GM19035 (cell line): ENCODE results near the gene CHIT1.

Source experiments
- ATAC-seq: cut with Tn5 transposase; IDR thresholded peaks from one replicate; pipeline ENCODE4 v1.9.1; 2021; ENCODE audit not compliant: unreplicated experiment

Gene CHIT1

DNA sequence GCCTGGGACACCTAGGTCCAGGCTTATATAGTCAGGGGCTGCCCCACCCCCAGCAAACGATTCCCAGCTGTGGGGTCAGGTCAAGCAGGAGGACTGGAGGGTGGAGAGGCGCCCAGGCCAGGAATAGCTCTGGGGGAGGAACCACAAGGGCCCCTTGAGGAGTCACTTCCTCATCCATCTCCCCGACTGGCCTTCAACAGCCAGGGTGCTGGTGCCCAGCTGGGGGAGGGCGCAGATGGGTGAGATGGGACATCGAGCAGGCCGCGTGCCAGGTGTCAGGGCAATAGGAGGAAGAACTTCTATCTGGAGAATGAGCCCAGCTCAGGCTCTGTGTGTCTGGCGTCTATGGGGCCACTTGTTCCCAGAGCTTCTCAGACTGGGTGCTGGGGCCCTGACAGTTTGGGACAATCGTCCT, 53.6 kb downstream of the CHIT1 start:
- no peak for ATAC-seq

DNA sequence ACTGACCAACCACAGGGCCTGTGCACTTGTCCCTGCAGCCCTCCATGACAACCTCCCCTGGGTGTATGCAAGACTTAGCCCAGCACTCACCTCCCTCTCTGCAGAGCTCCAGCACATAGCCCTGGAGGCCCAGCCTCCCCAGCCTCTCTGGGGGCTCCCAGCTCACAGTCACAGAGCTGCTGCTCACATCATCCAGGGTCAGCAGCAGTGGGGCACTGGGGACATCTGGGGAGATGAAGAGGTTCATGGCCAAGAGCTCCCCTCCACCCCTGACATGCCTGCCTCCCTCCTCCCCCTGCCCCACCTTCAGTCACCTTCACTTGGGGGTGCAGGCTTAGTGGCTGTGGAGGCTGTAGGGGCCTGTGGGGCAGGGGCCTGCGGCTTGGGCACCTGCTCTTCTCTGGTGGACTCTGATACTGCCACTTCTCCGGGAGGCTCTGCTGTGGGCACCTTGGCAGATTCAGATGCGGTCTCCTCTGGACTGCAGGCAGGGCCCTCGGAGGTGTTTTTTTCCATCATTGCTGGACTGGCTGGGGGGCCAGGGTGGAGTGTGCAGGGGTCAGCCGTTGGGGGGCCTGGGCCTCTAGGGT, 54.1 kb downstream of the CHIT1 start, which contains the start of gene MYBPH:
MYBPH (minus strand) TSS at position 590 of the 590 bp plus-strand sequence; CDS start at position 519, 71 bp downstream.
- no peak for ATAC-seq

DNA sequence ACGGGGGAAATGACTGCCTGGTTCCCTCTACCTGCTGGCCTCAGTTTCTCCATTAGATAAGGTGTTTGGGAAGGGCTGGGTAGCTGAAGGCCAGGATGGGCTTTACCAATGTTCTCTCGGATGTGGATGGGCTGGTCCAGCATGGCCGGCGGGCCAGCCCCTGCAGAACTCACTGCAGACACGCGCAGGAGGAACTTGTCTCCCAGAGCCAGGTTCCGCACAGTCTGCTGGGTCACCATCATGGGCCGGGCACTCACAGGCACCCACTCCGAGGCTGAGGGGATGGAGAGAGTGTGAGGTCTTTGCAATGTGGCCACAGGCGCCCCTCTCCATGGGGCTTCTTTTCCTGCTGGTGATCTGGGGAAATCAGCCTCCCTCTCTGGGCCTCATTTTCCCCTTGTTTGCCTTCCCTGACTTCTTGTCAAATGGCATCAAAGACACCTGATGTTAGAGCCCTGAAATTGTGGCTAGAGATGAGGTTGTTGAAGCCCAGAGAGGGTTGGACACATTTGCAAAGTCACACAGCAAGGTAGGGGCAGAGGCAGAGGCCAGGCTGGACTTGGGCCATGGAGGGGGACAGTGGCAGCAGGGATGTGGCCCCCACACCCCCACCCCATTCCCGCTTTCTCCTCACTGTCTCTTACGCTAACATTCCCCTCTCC, 55.0 kb downstream of the CHIT1 start:
- ATAC-seq, result no peak

DNA sequence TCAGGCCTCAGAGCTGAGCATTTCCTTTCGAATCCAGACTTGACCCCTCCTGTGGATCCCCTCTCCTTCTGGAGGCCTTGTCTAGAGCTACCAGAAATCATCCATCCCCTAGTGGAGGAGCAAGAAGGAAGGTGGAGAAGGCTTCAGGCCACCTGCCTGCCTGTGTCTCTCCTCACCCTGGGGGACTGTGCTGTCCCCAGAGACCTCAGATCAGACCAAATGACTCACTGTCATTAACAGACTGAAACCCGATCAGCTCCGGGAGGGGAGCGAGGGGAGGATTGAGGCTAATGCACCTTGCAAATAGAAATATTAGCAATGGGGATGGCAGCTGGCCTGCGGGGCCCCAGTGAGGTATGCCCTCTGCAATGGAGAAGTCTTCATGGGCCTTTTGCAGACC, 55.9 kb downstream of the CHIT1 start:
- no peak for ATAC-seq

DNA sequence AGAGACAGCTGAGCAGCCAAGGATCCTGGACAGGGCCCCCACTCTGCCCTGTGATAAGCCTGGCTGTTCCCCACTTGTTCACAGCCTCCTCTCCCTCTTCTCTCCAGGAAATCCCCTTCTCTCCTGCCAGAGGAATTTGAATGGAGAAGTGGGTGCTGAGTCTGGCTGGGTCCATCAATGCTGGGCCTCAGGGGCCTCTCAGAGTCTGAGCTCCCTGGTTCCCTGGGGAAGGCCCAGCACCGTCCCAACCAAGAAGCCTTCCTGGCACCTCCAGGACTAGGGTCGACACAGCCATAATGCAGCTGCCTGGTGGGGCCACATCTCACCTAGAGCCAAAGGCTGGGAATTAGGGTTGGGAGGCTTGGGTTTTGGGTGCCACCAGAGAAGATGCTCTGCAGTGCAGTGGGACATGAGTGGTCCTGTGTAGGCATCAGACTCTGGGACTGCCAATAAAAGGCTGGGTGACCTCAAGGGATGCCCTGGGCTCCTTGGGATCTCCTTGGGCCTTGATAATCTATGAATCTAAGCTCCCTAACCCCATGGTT, 56.4 kb downstream of the CHIT1 start:
- no peak for ATAC-seq

DNA sequence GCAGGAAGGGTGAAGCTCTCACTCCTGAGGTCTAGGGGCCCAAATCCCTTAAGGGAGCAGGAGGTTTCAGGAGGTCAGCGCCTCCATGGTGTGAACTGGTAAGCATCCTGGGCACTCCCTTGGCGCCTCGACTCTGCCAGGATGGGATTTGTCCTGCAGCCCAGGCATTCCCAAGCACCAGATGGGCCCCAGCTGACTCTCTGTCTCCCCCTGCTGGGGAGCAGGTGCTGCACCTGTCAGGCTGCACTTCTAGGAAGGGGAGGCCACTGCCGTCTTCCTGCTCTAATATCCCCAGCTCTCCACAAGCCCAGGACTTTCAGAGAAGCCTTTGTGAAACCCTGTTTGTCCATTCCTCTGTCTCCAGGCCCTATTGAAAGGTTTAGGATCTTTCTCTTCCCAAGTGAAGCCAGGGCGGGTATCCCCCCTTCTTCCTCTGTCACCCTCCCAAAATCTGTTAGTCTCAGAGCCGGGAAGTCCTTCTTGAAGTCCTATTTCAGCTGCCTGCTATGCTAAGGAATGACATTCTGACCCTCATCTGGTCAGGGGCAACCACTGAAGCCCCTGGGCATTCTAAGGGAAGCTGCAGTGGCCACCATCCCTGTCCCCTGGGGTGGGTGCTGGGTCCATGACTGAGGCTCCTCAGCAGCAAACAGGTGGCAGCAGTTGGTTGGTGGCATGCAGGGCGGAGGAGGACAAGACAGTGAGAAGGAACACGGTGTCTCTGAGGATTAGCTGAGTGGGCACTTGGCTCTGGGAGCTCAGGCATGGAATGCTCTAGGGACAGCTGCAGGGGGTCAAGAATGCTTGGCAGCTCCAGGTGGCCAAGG, 57.1 kb downstream of the CHIT1 start:
- ATAC-seq, result no peak

DNA sequence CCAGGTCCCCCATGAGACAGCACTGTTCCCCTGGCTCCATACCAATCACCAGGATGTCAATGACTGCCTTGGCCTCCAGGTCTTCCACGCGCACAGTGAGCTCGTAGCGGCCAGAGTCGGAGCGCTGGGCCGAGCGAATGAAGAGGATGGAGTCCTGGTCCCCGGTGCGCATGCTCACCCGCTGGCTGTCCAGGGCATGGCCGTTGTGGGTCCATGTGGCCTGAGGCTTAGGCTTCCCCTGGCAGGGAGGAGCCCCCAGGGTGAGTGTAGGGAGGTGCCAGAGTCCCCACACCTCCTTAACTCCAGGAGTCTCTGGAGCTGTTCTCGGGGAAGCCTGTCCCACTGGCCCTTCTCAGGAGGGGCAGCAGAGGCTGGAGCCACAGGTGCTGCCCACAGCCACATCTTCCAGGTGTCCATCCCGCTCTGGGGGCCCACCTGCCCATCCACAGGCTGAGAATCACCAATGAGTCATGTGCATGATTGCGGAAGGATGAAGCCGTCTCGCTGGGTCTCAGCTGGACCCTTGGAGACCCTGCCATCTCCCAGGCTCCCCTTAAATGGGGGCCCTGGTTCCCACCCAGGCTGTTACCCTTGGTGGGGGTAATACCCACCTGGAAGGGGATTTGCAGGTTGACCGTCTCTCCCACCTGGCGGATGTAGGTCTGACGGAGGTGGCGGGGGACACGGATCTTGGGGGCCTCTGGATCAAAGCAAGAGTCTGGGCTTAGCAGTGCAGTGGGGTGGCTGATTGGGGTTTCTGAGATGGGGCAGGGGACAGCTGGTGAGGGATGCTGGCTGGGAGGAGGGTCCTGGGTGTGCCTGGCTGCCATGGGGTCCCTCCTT, 57.9 kb downstream of the CHIT1 start:
- no peak for ATAC-seq

DNA sequence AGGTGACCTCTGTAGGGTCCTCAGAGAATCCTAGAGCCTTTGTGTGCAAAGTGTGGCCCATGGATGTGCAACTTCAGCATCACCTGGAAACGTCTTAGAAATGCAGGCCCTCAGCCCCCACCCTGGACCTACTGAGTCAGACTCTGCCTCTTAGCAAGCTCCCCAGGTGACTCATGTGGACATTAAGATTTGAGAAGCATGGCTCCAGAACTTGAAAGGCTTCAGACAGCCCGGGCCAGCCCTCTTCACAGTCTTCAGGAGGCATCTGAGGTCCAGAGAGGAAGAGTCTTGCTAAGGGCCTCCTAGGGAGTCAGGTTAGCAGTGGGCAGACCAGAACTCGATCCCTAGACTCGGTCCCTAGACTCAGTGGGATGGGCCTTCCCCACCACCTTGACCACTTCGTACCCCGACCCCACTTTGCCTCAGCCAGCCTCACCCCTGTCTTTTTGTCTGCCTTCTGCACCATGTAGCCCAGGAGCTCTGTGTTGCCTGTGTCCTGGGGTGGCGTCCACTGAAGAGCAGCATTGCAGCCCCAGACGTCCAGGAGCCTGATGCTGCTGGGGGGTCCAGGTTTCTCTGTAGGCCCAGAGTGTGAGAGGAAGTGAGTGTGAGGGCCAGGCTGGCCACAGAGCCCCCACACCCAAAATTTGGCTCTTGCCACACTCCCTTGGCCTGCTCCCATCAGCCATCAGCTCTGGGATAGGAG, 58.7 kb downstream of the CHIT1 start:
- no peak for ATAC-seq

DNA sequence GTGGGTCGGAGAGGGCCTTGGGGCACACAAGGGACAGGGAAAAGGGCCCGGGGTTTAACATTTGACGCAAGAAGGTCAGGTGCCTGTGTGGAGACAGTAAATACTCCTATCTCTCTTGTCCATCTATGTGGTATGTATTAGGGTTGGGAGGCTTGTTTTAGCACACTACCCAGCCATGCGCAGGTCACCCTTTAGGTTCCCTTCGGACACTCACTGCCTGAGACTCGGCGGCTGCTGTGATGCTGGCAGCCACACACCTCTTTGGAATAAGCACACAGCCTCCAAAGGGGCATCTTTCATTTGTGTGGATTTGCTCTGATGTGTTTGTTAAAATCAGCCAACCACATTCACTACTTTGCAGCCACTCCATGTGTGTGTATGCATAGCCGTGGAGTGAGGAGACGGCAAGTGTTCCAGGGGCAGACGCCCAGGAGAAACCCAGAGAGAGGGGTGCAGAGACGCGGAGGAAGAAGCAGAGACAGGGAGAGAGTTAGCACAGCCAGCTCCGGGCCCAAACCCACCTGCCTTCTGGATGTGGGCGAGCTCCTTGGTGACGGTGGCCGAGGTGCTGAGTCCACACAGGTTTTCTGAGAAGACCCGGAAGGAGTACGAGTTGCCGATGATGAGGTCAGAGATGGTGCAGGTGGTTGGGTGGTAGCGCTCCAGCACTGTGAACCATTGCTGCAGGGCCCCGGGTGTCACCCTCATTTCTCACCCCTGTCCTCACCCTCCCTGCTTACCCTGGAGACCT, 59.5 kb downstream of the CHIT1 start:
- ATAC-seq, result no peak

DNA sequence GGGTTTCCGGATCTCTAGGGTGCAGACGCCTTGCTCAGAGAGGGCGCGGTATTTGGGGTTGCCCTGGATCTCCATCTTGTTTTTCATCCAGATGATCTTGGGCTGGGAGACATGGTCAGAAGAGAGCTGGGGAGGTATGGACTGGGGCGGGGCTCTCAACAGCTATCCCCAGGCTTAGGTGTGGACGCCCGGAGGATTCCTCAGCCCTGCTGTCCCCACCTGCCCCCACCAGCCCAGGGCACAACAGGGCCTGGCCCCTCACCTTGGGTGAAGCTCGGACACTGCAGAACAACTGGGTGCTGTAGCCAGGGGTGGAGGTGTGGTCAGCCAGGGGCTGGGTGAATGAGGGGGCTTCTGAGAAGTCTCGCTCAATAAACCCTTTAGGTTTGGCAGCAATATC, 60.5 kb downstream of the CHIT1 start:
- no peak for ATAC-seq

DNA sequence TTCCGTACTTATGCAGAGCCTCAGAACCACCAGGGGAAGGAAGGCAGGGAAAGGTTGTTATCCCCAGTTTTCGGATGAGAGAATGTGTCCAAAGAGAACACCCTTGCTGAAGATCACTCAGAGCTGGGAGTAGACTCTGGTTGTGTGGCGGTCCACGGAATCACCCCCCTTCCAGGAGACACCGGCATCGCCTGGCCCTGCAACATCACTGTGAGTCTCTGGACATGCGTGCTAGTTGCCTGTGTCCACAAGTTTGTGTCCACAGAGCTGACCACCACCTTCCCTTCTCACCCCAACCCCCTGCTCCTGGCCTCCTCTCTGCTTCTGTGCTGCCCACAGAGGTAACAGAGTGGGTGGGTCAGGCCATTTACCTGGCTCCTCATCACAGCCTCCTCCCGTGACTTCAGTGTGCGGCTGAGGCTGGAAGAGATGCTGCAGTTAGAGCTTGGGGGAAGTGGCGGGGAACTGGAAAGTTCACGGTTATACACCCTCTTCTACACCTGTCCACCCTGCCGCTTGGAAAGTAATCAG, 61.2 kb downstream of the CHIT1 start:
- ATAC-seq, result no peak

DNA sequence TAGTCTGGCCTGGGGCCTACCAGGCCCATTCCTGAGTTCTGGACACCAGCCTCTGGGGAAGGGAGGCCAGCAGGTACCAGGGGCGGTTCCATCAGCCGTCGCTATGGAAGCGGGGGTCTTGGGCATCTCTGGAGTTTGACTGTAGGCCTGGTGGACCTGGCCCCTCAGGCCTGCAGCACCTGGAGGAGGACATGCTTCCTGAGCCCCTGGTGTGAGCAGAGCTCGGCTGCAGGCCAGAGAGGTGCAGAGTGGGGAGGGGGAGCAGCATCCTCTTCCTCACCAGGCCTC, 61.6 kb downstream of the CHIT1 start:
- ATAC-seq, result no peak

DNA sequence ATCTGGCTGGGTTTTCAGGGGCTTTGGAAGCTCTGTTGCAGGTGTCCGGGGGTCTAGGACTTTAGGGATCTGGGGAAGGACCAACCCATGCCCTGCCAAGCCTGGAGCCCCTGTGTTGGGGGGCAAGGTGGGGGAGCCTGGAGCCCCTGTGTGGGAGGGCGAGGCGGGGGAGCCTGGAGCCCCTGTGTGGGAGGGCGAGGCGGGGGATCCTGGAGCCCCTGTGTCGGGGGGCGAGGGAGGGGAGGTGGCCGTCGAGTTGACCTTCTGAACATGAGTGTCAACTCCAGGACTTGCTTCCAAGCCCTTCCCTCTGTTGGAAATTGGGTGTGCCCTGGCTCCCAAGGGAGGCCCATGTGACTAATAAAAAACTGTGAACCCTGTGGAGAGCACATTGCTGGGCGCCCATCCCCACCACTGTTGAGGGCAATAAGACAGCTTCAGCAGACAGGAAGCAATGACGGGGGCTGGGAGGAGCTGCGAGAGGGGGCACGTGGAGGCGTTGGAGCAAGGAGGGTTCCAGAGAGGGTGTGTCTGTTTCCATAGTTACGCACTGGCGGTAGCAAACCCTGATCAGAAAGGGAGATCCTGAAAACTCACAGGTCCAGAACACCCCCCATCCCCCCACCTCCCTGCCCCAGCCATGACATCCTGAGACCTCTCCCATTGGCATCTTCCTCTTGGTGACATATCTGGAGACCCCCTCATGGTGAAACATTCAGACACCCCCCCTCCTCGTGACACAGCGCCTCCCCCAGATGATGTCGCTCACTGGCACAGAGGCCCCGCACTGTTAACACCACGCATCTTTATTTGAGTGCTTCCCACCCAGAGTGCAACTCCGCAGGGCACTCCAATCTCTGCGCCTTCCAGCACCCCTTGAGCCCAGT, 62.2 kb downstream of the CHIT1 start:
- ATAC-seq, result no peak

DNA sequence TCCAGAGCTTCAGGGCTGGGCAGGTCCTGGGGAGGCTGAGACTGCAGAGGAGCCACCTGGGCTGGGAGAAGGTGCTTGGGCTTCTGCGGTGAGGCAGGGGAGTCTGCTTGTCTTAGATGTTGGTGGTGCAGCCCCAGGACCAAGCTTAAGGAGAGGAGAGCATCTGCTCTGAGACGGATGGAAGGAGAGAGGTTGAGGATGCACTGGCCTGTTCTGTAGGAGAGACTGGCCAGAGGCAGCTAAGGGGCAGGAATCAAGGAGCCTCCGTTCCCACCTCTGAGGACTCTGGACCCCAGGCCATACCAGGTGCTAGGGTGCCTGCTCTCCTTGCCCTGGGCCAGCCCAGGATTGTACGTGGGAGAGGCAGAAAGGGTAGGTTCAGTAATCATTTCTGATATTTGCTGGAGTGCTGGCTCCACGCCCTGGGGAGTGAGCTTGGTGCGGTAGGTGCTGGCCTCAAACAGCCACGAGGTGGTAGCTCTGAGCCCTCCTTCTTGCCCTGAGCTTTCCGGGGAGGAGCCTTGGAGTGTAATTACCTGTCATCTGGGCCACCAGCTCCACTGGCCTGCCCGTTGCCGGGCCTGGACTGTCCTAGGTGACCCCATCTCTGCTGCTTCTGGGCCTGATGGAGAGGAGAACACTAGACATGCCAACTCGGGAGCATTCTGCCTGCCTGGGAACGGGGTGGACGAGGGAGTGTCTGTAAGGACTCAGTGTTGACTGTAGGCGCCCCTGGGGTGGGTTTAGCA, 63.1 kb downstream of the CHIT1 start:
- ATAC-seq, result no peak
